Measurements from ENCODE around the gene AKAP6.

The AKAP6 gene

DNA sequence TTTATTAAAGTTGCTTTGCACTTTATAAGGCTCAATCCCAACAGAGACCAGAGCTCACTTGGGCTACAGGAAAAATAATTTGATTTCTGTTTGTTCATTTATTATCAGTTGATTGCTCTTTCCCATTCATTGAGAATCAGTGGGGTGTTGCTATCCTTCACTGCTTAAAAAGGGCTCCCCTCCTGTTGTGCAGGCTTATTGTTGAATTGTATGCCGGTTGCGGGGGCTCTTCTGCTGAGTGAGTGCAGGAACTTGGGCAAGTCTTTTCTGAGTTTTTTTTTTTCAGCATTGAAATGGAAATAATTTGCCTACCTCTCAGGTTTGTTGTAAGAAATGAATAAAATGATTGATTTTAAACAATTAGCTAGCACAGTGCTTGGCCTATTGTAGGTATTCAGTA, 32.6 kb downstream of the AKAP6 start:
- Histone ChIP-seq H3K9me2 (ENCODE audit: low read depth, low read length) (no peaks in the 10 kb centered on the region), H3K4me2 (ENCODE audit: low read length) (no peak overlapping the region), H3K9me3 (ENCODE audit: low read length) (no peaks in the 10 kb centered on the region), H3K9ac (ENCODE audit: low read length) (no peak overlapping the region), H3K27me3 (ENCODE audit: insufficient read depth, low read length) (no peaks in the 10 kb centered on the region), H3K4me1 (ENCODE audit: insufficient read depth, low read length, severe bottlenecking) (no peaks in the 10 kb centered on the region), H3K36me3 (ENCODE audit: insufficient read depth, low read length) (no peaks in the 10 kb centered on the region), H4K20me1 (ENCODE audit: insufficient read depth, low read length) (no peaks in the 10 kb centered on the region), H3F3A (ENCODE audit: insufficient read depth, low read length) (no peaks in the 10 kb centered on the region), H3K4me3 (ENCODE audit: low read depth, low read length, poor library complexity, severe bottlenecking) (no peak overlapping the region), H2AFZ (ENCODE audit: low read length) (no peak overlapping the region), H3K27ac (ENCODE audit: low read depth, low read length, poor library complexity, severe bottlenecking) (no peak overlapping the region), H3K79me2 (ENCODE audit: insufficient read depth, low read length) (no peaks in the 10 kb centered on the region)
- TF ChIP-seq EZH2 (IDR thresholded peaks at IDR 0.05; ENCODE audit: borderline replicate concordance, low read length) = no peak
- TF ChIP-seq, protein P1, sequence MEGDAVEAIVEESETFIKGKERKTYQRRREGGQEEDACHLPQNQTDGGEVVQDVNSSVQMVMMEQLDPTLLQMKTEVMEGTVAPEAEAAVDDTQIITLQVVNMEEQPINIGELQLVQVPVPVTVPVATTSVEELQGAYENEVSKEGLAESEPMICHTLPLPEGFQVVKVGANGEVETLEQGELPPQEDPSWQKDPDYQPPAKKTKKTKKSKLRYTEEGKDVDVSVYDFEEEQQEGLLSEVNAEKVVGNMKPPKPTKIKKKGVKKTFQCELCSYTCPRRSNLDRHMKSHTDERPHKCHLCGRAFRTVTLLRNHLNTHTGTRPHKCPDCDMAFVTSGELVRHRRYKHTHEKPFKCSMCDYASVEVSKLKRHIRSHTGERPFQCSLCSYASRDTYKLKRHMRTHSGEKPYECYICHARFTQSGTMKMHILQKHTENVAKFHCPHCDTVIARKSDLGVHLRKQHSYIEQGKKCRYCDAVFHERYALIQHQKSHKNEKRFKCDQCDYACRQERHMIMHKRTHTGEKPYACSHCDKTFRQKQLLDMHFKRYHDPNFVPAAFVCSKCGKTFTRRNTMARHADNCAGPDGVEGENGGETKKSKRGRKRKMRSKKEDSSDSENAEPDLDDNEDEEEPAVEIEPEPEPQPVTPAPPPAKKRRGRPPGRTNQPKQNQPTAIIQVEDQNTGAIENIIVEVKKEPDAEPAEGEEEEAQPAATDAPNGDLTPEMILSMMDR (IDR thresholded peaks at IDR 0.05; ENCODE audit: low read length) = no peak

- no peaks in the 10 kb centered on the region for H3F3A ChIP-seq (ENCODE audit: insufficient read depth, low read length)
- no peak overlapping the region for H3K27ac ChIP-seq (ENCODE audit: low read depth, low read length, poor library complexity, severe bottlenecking)
- H3K9me2 ChIP-seq (ENCODE audit: low read depth, low read length) = no peaks in the 10 kb centered on the region
- H3K4me1 ChIP-seq (ENCODE audit: insufficient read depth, low read length, severe bottlenecking) = no peaks in the 10 kb centered on the region
- H3K27me3 ChIP-seq (ENCODE audit: insufficient read depth, low read length) = no peaks in the 10 kb centered on the region
- TF ChIP-seq EZH2 (IDR thresholded peaks at IDR 0.05; ENCODE audit: borderline replicate concordance, low read length) = no peak
- TF ChIP-seq, protein P1 (IDR thresholded peaks at IDR 0.05; ENCODE audit: low read length) = no peak
- no peaks in the 10 kb centered on the region for H3K79me2 ChIP-seq (ENCODE audit: insufficient read depth, low read length)
- H3K9me3 ChIP-seq (ENCODE audit: low read length) = no peaks in the 10 kb centered on the region
- H3K4me3 ChIP-seq (ENCODE audit: low read depth, low read length, poor library complexity, severe bottlenecking) = no peak overlapping the region
- no peaks in the 10 kb centered on the region for H4K20me1 ChIP-seq (ENCODE audit: insufficient read depth, low read length)
- no peak overlapping the region for H2AFZ ChIP-seq (ENCODE audit: low read length)
- no peak overlapping the region for H3K9ac ChIP-seq (ENCODE audit: low read length)
- H3K36me3 ChIP-seq (ENCODE audit: insufficient read depth, low read length) = no peaks in the 10 kb centered on the region
- H3K4me2 ChIP-seq (ENCODE audit: low read length) = no peak overlapping the region
These were observed 34.7 kb downstream of the AKAP6 start for GRCh38 chr14:32363761-32364160.

GRCh38 chr14:32364941-32365340, 35.8 kb downstream of the AKAP6 start:
- Histone ChIP-seq H3K4me3 (ENCODE audit: low read depth, low read length, poor library complexity, severe bottlenecking) (no peak overlapping the region), H3F3A (ENCODE audit: insufficient read depth, low read length) (no peaks in the 10 kb centered on the region), H3K27ac (ENCODE audit: low read depth, low read length, poor library complexity, severe bottlenecking) (no peak overlapping the region), H3K27me3 (ENCODE audit: insufficient read depth, low read length) (no peaks in the 10 kb centered on the region), H3K4me1 (ENCODE audit: insufficient read depth, low read length, severe bottlenecking) (no peaks in the 10 kb centered on the region), H3K9ac (ENCODE audit: low read length) (no peak overlapping the region), H2AFZ (ENCODE audit: low read length) (no peak overlapping the region), H4K20me1 (ENCODE audit: insufficient read depth, low read length) (no peaks in the 10 kb centered on the region), H3K9me3 (ENCODE audit: low read length) (no peaks in the 10 kb centered on the region), H3K79me2 (ENCODE audit: insufficient read depth, low read length) (no peaks in the 10 kb centered on the region), H3K4me2 (ENCODE audit: low read length) (no peak overlapping the region), H3K36me3 (ENCODE audit: insufficient read depth, low read length) (no peaks in the 10 kb centered on the region), H3K9me2 (ENCODE audit: low read depth, low read length) (no peaks in the 10 kb centered on the region)
- no peak for TF ChIP-seq EZH2 (IDR thresholded peaks at IDR 0.05; ENCODE audit: borderline replicate concordance, low read length)
- TF ChIP-seq, protein P1 (IDR thresholded peaks at IDR 0.05; ENCODE audit: low read length) = no peak
